ENCODE measurements around the gene ADCY5.

The ADCY5 gene

GRCh38 chr3:123296836-123297626 is 151.9 kb downstream of the ADCY5 start:
- DNase-seq (ENCODE audit: low read depth): no peak
- TF ChIP-seq CTCF (IDR thresholded peaks at IDR 0.05; ENCODE audit: insufficient read depth, low read depth, low read length, missing control alignments): no peak
- no peak overlapping the region for H3K4me3 ChIP-seq (ENCODE audit: low read length)

GRCh38 chr3:123296261-123296660 is 152.6 kb downstream of the ADCY5 start:
- no peak for TF ChIP-seq CTCF (IDR thresholded peaks at IDR 0.05; ENCODE audit: insufficient read depth, low read depth, low read length, missing control alignments)
- DNase-seq (ENCODE audit: low read depth): no peak

GRCh38 chr3:123295901-123296250 is 153.0 kb downstream of the ADCY5 start:
- no peak for TF ChIP-seq CTCF (IDR thresholded peaks at IDR 0.05; ENCODE audit: insufficient read depth, low read depth, low read length, missing control alignments)
- no peak for DNase-seq (ENCODE audit: low read depth)
- H3K4me3 ChIP-seq (ENCODE audit: low read length): no peak overlapping the region

More at GRCh38 chr3:123296261-123296660, 152.6 kb downstream of the ADCY5 start:
- H3K4me3 ChIP-seq (ENCODE audit: low read length): no peak overlapping the region

- no peak for TF ChIP-seq CTCF (IDR thresholded peaks at IDR 0.05; ENCODE audit: insufficient read depth, low read depth, low read length, missing control alignments)
- no peak for DNase-seq (ENCODE audit: low read depth)
- H3K4me3 ChIP-seq (ENCODE audit: low read length): no peak overlapping the region
Observed at GRCh38 chr3:123295171-123295900, 153.6 kb downstream of the ADCY5 start.

GRCh38 chr3:123294296-123294938 is 154.5 kb downstream of the ADCY5 start:
- DNase-seq (ENCODE audit: low read depth): no peak
- H3K4me3 ChIP-seq (ENCODE audit: low read length): no peak overlapping the region
- TF ChIP-seq CTCF (IDR thresholded peaks at IDR 0.05; ENCODE audit: insufficient read depth, low read depth, low read length, missing control alignments): no peak

GRCh38 chr3:123292321-123293310 is 156.3 kb downstream of the ADCY5 start:
- no peak overlapping the region for H3K4me3 ChIP-seq (ENCODE audit: low read length)
- no peak for TF ChIP-seq CTCF (IDR thresholded peaks at IDR 0.05; ENCODE audit: insufficient read depth, low read depth, low read length, missing control alignments)
- DNase-seq (ENCODE audit: low read depth): no peak
